ENCODE data around the gene WDR6. TPM values are rescaled to one million over a fixed set of nuclear protein-coding genes. Genes with fewer than 3 reads are reported as not detected.

WDR6 gene
- total and polyA plus RNA-seq, 2 donors, result 53.9 to 209 TPM

DNA sequence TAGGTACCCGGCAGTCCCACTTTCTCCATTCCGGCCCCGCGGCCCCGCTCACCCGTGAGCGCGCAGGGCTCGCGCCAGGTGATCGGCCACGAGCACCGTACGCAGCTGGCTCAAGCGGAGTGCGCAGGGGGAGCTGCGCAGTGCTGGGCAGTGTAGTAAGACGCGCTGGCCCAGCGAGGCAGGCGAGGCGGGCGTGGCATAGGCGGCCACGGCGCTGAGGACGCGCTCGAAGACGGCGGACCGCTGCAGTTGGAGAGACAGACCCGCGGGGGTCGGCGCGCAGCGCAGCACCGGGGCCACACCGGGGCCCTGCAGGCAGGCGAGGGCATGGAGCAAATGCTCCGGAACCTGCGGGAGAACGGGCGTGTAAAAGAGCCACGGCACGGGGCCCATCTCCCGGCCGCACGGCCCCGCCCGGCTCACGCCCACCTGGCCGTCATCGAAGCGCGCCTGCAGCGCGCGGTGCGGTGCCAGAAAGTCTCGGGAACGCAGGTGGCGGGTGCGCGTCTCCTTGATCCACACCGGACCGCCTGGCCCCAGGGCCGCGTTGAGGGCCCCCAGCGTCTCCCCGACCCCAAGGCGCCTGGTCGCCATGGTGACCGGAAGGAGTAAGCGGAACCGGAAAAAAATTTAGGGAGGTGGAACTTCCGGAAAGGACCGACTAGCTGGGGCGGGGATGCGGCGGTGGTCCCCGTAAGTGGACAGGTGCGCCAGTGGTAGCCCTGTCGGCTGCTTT, 10.9 kb downstream of the WDR6 start, which contains the start of gene DALRD3:
Gene DALRD3 (minus strand): TSS at position 610 of the 736 bp plus-strand sequence. CDS start 16 bp downstream, at position 594.
- Histone ChIP-seq H3K4me1 (ENCODE audit: control insufficient read depth in 2 of 2, insufficient read depth in 2 of 2, low read length in 2 of 2) (peaks cover 11 to 42% of the 10 kb centered on the region in 2 donors), H3K9me3 (ENCODE audit: control insufficient read depth in 2 of 2, insufficient read depth in 1 of 2, low read length in 1 of 2) (peaks cover 0 to 8% of the 10 kb centered on the region in 2 donors), H3K4me3 (ENCODE audit: low read length in 2 of 2) (peak within 1 kb of the TSS; percentile 56 to 78), H3K27ac (ENCODE audit: low read depth in 1 of 2, low read length in 1 of 2) (peak within 1 kb of the TSS; percentile 79 to 86), H3K36me3 (ENCODE audit: control insufficient read depth in 2 of 2, insufficient read depth in 2 of 2, low read length in 1 of 2) (peaks cover 35 to 43% of the 10 kb centered on the region in 2 donors), H3K27me3 (ENCODE audit: control insufficient read depth in 2 of 2, insufficient read depth in 1 of 2, low read length in 1 of 2) (peaks cover 0 to 10% of the 10 kb centered on the region in 2 donors)
- DNase-seq (ENCODE audit: low read depth in 6 of 9, low spot score in 9 of 9), result peak in 4 of 9 donors; percentile 35 to 71 (median 54)
- under 1% methylated on average over 85 of the region's 85 CpGs for WGBS

DNA sequence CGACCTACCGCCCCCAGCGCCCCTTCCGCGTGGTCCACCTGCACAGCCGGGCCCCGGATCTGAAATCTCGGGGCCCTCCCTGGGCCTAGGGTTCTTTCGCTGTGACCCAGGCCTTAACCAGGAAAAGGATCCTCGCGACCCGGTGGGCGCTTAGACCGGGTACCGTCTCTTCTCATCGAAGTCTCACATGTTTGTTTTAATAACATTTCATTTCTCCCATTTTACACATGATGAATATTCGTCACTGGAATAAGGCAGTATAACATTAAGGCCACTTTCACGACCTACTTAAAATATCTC, 11.5 kb downstream of the WDR6 start:
- Histone ChIP-seq H3K27me3 (ENCODE audit: control insufficient read depth in 2 of 2, insufficient read depth in 1 of 2, low read length in 1 of 2) (peaks cover 0 to 10% of the 10 kb centered on the region in 2 donors), H3K9me3 (ENCODE audit: control insufficient read depth in 2 of 2, insufficient read depth in 1 of 2, low read length in 1 of 2) (peaks cover 0 to 8% of the 10 kb centered on the region in 2 donors), H3K27ac (ENCODE audit: low read depth in 1 of 2, low read length in 1 of 2) (peak overlapping the region; percentile 79 to 86), H3K36me3 (ENCODE audit: control insufficient read depth in 2 of 2, insufficient read depth in 2 of 2, low read length in 1 of 2) (peaks cover 30 to 43% of the 10 kb centered on the region in 2 donors), H3K4me1 (ENCODE audit: control insufficient read depth in 2 of 2, insufficient read depth in 2 of 2, low read length in 2 of 2) (peaks cover 11 to 45% of the 10 kb centered on the region in 2 donors), H3K4me3 (ENCODE audit: low read length in 2 of 2) (peak overlapping the region; percentile 56 to 78)
- WGBS, result 3% methylated on average over 18 of the region's 18 CpGs
- no peak for DNase-seq (ENCODE audit: low read depth in 6 of 9, low spot score in 9 of 9)

DNA sequence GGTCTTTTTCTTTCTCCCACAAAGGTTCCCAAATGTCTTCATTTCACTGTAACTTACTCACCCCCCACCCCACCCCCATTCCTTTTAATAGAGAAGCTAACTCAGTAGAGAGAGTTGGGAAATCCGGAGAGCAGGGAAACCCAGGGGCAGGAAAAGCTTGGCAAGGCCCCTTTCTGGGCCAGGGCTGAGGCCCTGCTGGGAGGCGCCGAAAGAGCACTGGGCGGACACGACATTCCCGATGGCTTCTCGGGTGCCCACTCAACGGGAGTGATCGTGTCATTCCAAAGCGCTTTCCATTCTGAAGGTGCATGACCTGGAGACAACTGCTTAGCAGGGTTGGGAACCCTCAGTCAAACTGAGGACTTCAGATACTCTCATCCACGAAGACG, 12.7 kb downstream of the WDR6 start:
- DNase-seq (ENCODE audit: low read depth in 6 of 9, low spot score in 9 of 9), result no peak
- 52% methylated on average over 12 of the region's 12 CpGs for WGBS
- H3K4me3 ChIP-seq (ENCODE audit: low read length in 2 of 2), result peak overlapping the region; percentile 86 to 99

GRCh38 chr3:49020330-49021212, 13.4 kb downstream of the WDR6 start:
- H3K9me3 ChIP-seq (ENCODE audit: control insufficient read depth in 2 of 2, insufficient read depth in 1 of 2, low read length in 1 of 2), result peaks cover 0 to 8% of the 10 kb centered on the region in 2 donors
- peak in 3 of 9 donors; percentile 24 to 55 (median 35) for DNase-seq (ENCODE audit: low read depth in 6 of 9, low spot score in 9 of 9)
- WGBS, result under 1% methylated on average over 51 of the region's 51 CpGs
- peaks cover 11 to 48% of the 10 kb centered on the region in 2 donors for H3K4me1 ChIP-seq (ENCODE audit: control insufficient read depth in 2 of 2, insufficient read depth in 2 of 2, low read length in 2 of 2)
- peaks cover 30 to 43% of the 10 kb centered on the region in 2 donors for H3K36me3 ChIP-seq (ENCODE audit: control insufficient read depth in 2 of 2, insufficient read depth in 2 of 2, low read length in 1 of 2)
- H3K27ac ChIP-seq (ENCODE audit: low read depth in 1 of 2, low read length in 1 of 2), result peak overlapping the region; percentile 100
- H3K4me3 ChIP-seq (ENCODE audit: low read length in 2 of 2), result peak overlapping the region; percentile 86 to 99
- H3K27me3 ChIP-seq (ENCODE audit: control insufficient read depth in 2 of 2, insufficient read depth in 1 of 2, low read length in 1 of 2), result peaks cover 0 to 10% of the 10 kb centered on the region in 2 donors

More for the DNA sequence above, 12.7 kb downstream of the WDR6 start:
- H3K27ac ChIP-seq (ENCODE audit: low read depth in 1 of 2, low read length in 1 of 2), result peak overlapping the region; percentile 25 to 100
- H3K4me1 ChIP-seq (ENCODE audit: control insufficient read depth in 2 of 2, insufficient read depth in 2 of 2, low read length in 2 of 2), result peaks cover 11 to 46% of the 10 kb centered on the region in 2 donors
- peaks cover 0 to 10% of the 10 kb centered on the region in 2 donors for H3K27me3 ChIP-seq (ENCODE audit: control insufficient read depth in 2 of 2, insufficient read depth in 1 of 2, low read length in 1 of 2)
- peaks cover 30 to 43% of the 10 kb centered on the region in 2 donors for H3K36me3 ChIP-seq (ENCODE audit: control insufficient read depth in 2 of 2, insufficient read depth in 2 of 2, low read length in 1 of 2)
- peaks cover 0 to 8% of the 10 kb centered on the region in 2 donors for H3K9me3 ChIP-seq (ENCODE audit: control insufficient read depth in 2 of 2, insufficient read depth in 1 of 2, low read length in 1 of 2)

DNA sequence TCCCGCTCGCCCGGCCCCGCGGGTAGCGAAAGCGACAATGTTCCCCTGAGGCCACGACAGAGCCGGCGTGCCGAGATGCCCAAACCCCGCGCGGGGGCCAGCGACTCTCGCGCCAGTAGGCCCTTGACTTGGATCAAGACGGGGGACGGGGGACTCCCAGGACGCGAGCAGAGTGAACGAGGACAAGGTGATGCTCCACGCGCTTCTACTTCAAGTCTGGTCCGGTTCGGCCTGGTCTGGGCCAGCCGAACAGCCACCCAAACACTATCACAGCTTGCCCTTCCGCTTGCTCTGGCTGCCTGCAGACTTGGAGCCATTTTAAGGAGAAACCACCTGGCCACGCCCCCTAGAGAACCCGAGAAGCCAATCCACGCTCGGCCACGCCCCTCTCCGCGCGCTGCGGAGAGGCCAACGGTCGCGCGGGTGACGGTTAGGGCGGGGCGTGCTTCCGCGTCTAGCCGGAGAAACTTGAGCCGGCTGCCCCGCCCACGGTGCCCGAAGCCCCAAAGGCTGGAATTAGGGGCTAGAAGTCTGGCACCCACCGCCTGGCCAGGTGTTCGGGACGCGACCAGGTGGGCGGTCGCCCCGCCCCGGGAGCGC, 14.1 kb downstream of the WDR6 start:
- peak overlapping the region; percentile 100 for H3K27ac ChIP-seq (ENCODE audit: low read depth in 1 of 2, low read length in 1 of 2)
- H3K36me3 ChIP-seq (ENCODE audit: control insufficient read depth in 2 of 2, insufficient read depth in 2 of 2, low read length in 1 of 2), result peaks cover 30 to 43% of the 10 kb centered on the region in 2 donors
- H3K27me3 ChIP-seq (ENCODE audit: control insufficient read depth in 2 of 2, insufficient read depth in 1 of 2, low read length in 1 of 2), result peaks cover 0 to 10% of the 10 kb centered on the region in 2 donors
- peaks cover 0 to 8% of the 10 kb centered on the region in 2 donors for H3K9me3 ChIP-seq (ENCODE audit: control insufficient read depth in 2 of 2, insufficient read depth in 1 of 2, low read length in 1 of 2)
- DNase-seq (ENCODE audit: low read depth in 6 of 9, low spot score in 9 of 9), result peak; percentile 96 to 99 (median 99)
- peaks cover 11 to 47% of the 10 kb centered on the region in 2 donors for H3K4me1 ChIP-seq (ENCODE audit: control insufficient read depth in 2 of 2, insufficient read depth in 2 of 2, low read length in 2 of 2)
- peak overlapping the region; percentile 86 to 99 for H3K4me3 ChIP-seq (ENCODE audit: low read length in 2 of 2)
- under 1% methylated on average over 60 of the region's 60 CpGs for WGBS

DNA sequence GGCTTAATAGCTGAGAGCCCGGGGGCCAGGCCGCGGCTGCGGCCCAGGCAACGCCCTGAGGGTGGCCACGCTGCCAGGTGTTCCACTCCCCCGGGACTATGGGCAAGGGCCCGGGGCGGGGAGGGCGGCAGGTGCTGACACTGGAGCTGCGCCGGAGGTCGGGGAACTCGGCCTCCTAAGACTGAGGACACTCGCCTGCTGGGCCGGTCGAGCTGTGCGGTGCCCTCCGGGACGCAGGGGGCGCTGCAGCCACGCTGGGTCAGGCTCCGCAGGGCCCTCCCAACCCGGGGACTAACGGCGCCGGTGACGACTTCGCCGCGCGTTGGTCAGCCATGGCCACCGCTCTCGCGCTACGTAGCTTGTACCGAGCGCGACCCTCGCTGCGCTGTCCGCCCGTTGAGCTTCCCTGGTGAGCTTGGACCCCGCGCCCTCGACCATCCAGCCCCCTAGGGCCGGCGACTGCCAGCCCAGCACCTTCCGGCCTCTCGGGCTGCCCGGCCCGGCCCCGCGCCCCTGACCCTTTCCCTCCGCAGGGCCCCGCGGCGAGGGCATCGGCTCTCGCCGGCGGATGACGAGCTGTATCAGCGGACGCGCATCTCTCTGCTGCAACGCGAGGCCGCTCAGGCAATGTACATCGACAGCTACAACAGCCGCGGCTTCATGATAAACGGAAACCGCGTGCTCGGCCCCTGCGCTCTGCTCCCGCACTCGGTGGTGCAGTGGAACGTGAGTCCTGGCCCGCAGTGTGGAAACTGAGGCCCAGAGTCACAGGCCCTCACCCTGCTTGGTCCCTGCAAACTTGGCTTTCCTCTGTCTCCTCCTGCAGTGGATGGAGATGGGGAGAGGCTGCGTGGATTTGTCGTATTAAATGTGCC, 14.9 kb downstream of the WDR6 start, which contains the start of gene NDUFAF3:
Gene NDUFAF3 (plus strand): TSS at position 309 of the 875 bp plus-strand sequence. CDS start 24 bp downstream, at position 333.
- peaks cover 0 to 10% of the 10 kb centered on the region in 2 donors for H3K27me3 ChIP-seq (ENCODE audit: control insufficient read depth in 2 of 2, insufficient read depth in 1 of 2, low read length in 1 of 2)
- peak within 1 kb of the TSS; percentile 86 to 99 for H3K4me3 ChIP-seq (ENCODE audit: low read length in 2 of 2)
- H3K4me1 ChIP-seq (ENCODE audit: control insufficient read depth in 2 of 2, insufficient read depth in 2 of 2, low read length in 2 of 2), result peaks cover 11 to 39% of the 10 kb centered on the region in 2 donors
- DNase-seq (ENCODE audit: low read depth in 6 of 9, low spot score in 9 of 9), result peak; percentile 76 to 93 (median 86)
- peaks cover 0 to 8% of the 10 kb centered on the region in 2 donors for H3K9me3 ChIP-seq (ENCODE audit: control insufficient read depth in 2 of 2, insufficient read depth in 1 of 2, low read length in 1 of 2)
- peak within 1 kb of the TSS; percentile 100 for H3K27ac ChIP-seq (ENCODE audit: low read depth in 1 of 2, low read length in 1 of 2)
- H3K36me3 ChIP-seq (ENCODE audit: control insufficient read depth in 2 of 2, insufficient read depth in 2 of 2, low read length in 1 of 2), result peaks cover 34 to 45% of the 10 kb centered on the region in 2 donors
- under 1% methylated on average over 83 of the region's 83 CpGs for WGBS

- H3K36me3 ChIP-seq (ENCODE audit: control insufficient read depth in 2 of 2, insufficient read depth in 2 of 2, low read length in 1 of 2), result peaks cover 34 to 50% of the 10 kb centered on the region in 2 donors
- H3K4me3 ChIP-seq (ENCODE audit: low read length in 2 of 2), result peak overlapping the region; percentile 86 to 99
- peak in 1 of 9 donors; percentile 12 for DNase-seq (ENCODE audit: low read depth in 6 of 9, low spot score in 9 of 9)
- H3K9me3 ChIP-seq (ENCODE audit: control insufficient read depth in 2 of 2, insufficient read depth in 1 of 2, low read length in 1 of 2), result peaks cover 0 to 8% of the 10 kb centered on the region in 2 donors
- peak overlapping the region in 1 of 2 donors; percentile 100 for H3K27ac ChIP-seq (ENCODE audit: low read depth in 1 of 2, low read length in 1 of 2)
- peaks cover 11 to 35% of the 10 kb centered on the region in 2 donors for H3K4me1 ChIP-seq (ENCODE audit: control insufficient read depth in 2 of 2, insufficient read depth in 2 of 2, low read length in 2 of 2)
- 39% methylated on average over 12 of the region's 12 CpGs for WGBS
- peaks cover 0 to 4% of the 10 kb centered on the region in 2 donors for H3K27me3 ChIP-seq (ENCODE audit: control insufficient read depth in 2 of 2, insufficient read depth in 1 of 2, low read length in 1 of 2)
Measured at GRCh38 chr3:49022688-49023171, 15.5 kb downstream of the WDR6 start.

DNA sequence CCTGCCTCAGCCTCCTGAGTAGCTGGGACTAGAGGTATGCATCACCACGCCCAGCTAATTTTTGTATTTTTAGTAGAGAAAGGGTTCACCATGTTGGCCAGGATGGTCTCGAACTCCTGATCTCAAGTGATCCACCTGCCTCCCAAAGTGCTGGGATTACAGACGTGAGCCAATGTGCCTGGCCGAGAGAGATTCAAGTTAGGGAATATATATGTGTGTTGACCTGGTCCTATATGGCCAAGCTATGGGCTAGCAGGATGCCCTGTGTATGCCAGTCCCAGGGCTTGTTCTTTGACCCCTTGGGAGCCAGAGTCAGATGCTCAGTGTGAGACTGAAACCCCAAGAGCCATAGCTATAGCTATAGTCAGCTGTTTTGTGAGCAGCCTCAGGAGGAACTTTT, 16.6 kb downstream of the WDR6 start:
- H3K27ac ChIP-seq (ENCODE audit: low read depth in 1 of 2, low read length in 1 of 2), result no peak overlapping the region
- H3K27me3 ChIP-seq (ENCODE audit: control insufficient read depth in 2 of 2, insufficient read depth in 1 of 2, low read length in 1 of 2), result no peaks in the 10 kb centered on the region
- H3K9me3 ChIP-seq (ENCODE audit: control insufficient read depth in 2 of 2, insufficient read depth in 1 of 2, low read length in 1 of 2), result peaks cover 0 to 8% of the 10 kb centered on the region in 2 donors
- 98% methylated on average over 4 of the region's 4 CpGs for WGBS
- H3K36me3 ChIP-seq (ENCODE audit: control insufficient read depth in 2 of 2, insufficient read depth in 2 of 2, low read length in 1 of 2), result peaks cover 34 to 51% of the 10 kb centered on the region in 2 donors
- peaks cover 18 to 43% of the 10 kb centered on the region in 2 donors for H3K4me1 ChIP-seq (ENCODE audit: control insufficient read depth in 2 of 2, insufficient read depth in 2 of 2, low read length in 2 of 2)
- no peak overlapping the region for H3K4me3 ChIP-seq (ENCODE audit: low read length in 2 of 2)
- DNase-seq (ENCODE audit: low read depth in 6 of 9, low spot score in 9 of 9), result no peak

Measured in thymus (tissue), 11 donors.